ENCODE data around the gene GALNT2. TPM values are rescaled to one million over a fixed set of nuclear protein-coding genes. Genes with fewer than 3 reads are reported as not detected.

GALNT2 gene
- total RNA-seq, 4 donors from 2014 or later: 50.7 to 85.0 (median 71.8) TPM

- ATAC-seq (ENCODE audit: low FRiP score): no peak
- no peak for TF ChIP-seq CTCF (IDR thresholded peaks at IDR 0.05)
- DNase-seq (ENCODE audit: low spot score): no peak
Measured at GRCh38 chr1:230219174-230220067, 152.4 kb downstream of the GALNT2 start.

GRCh38 chr1:230220478-230220877, 153.4 kb downstream of the GALNT2 start:
- no peak for ATAC-seq (ENCODE audit: low FRiP score)
- no peak for TF ChIP-seq CTCF (IDR thresholded peaks at IDR 0.05)
- no peak for DNase-seq (ENCODE audit: low spot score)

DNA sequence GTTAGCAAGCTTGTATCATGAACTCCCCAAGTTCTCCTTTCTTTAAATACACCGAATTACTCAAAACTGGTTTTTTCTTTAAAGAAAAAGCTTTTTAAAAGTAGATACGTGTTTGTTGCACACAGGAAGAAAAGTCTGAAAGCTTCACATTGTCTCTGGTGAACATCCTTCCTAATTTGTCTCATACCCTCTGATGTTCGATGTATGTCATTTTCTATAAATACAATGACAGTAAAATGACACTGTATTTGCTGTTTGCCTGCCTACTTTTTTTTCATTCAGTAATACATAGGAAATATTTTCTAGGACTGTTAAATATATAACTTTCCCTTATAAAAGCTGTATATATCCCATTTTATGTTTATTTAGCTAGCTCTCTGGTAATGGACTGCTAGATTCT, 153.9 kb downstream of the GALNT2 start:
- DNase-seq (ENCODE audit: low spot score) (no peak), ATAC-seq (ENCODE audit: low FRiP score) (no peak)
- no peak for TF ChIP-seq CTCF (IDR thresholded peaks at IDR 0.05)

- no peak for TF ChIP-seq CTCF (IDR thresholded peaks at IDR 0.05)
- DNase-seq (ENCODE audit: low spot score) (no peak), ATAC-seq (ENCODE audit: low FRiP score) (peak; percentile 68)
Measured at GRCh38 chr1:230222678-230223077, 155.6 kb downstream of the GALNT2 start.

DNA sequence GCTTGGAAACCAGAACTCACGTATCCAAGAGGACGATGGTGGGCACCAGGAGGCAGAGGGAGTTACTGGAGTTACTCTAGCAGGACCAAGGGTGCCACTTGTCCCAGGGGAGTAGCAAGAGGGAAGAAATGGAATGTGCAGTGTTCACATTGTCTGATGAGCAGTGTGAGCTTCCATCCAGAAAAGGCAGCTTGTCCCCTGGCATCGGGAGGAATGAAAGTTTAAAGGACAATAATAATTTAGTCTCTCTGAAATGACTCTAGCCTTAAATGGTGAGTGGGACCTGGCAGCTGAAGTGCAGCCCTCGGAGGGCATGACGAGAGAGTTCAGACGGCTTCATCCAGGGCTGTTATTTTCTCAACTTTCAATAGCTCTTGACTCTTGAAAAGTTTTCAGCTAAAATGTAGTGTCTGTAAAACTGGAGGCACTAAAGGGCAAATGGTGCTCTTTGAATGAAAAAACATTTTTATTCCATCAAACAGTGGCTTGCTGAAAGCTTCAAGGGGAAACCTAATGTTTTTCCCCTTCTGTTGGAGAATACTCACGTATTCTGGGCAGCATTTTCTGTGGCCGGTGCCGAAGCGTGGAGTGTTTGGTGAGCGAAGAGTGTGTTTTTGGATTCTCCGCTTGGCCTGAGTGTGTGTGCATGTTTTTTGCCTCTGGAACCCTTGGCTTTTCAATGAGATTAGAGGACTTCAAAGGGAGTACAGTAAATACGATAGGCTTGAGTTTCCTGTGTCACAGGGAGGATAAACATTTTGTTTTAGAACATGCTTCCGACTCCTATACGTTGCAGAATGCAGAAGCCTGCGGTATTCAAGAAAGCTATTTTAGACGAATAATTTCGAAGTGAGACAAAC, 157.3 kb downstream of the GALNT2 start:
- ATAC-seq (ENCODE audit: low FRiP score) (no peak), DNase-seq (ENCODE audit: low spot score) (no peak)
- no peak for TF ChIP-seq CTCF (IDR thresholded peaks at IDR 0.05)

GRCh38 chr1:230226007-230226800, 159.2 kb downstream of the GALNT2 start:
- ATAC-seq (ENCODE audit: low FRiP score) (no peak), DNase-seq (ENCODE audit: low spot score) (no peak)
- TF ChIP-seq CTCF (IDR thresholded peaks at IDR 0.05): no peak

Measured in omental fat pad (tissue), 4 donors.